GM18520 (cell line): ENCODE measurements around the gene C13orf46.

Source experiments
- ATAC-seq: cut with Tn5 transposase; IDR thresholded peaks from one replicate; pipeline ENCODE4 v1.9.1; 2021; ENCODE audit not compliant: unreplicated experiment

Gene C13orf46

GRCh38 chr13:113972451-113973217, 1.2 kb downstream of the C13orf46 start:
- ATAC-seq: no peak

- ATAC-seq: no peak
Measured at GRCh38 chr13:113971471-113972231, 2.2 kb downstream of the C13orf46 start.

GRCh38 chr13:113970810-113971470, 2.9 kb downstream of the C13orf46 start:
- no peak for ATAC-seq

DNA sequence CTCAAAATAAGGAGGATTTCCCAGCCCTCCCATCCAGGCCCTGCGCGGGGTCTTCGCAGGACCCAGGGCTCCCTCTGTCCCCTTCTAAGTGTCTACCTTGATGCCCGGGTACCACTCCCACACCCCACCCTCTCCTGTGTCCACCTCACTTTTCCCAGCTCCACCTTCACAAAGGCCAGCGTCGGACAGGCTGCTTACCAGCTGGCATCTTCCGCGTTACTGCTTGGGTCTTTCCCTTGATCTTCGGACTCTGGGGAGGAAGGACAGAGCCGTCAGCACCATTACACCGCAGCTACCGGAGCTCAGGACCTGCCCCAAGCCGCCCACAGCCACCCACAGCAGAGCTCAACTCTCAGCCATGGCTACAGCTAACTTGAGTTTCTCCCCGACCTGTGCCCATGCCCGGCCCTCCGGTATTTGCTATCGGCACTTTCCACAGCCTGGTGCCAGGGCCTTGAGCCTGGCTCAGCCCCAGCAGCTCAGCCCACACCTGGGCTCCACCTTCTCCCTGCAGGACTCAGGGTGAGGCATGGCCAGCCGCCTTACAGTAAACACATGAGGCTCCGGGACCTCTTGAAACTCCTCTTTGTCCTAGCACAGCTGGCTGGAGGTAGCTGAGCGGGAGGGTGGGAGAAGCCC, 3.8 kb downstream of the C13orf46 start:
- no peak for ATAC-seq

- no peak for ATAC-seq
Measured at GRCh38 chr13:113969311-113969972, 4.4 kb downstream of the C13orf46 start.

GRCh38 chr13:113968463-113969310, 5.2 kb downstream of the C13orf46 start:
- no peak for ATAC-seq

DNA sequence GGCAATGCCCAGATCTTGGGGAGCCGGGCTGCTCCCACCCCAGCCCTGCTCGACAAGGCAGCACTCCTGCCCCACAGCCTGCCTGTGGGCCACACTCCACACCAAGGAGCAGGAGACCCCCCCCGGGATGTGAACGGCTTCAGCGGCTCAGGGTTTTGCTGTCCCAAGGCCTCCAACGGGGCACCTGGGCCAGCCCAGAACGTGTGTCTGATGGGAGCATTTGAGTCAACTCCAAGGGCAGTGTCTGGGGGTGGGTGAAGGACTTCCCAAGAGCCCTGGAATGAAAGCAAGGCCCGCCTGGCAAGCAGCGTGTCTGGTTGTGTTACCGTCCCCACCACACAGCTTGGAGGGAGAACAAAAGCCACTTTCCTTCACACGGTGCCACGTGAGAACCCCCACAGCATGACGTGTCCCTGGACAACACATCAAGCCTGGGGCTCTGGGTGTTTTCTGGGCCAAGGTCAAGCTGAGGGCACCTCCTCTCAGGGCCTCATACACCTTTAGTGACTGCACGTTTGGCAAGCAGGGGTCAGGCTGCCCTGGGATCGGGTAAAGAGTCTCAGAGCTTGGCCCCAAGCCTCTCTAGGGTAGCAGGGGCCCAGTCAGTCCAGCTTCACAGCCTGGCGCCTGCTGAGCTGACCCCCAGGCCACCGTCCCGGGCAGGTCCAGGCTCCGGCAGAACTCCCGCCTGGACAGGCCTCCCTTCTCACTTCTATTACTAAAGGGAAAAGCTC, 6.0 kb downstream of the C13orf46 start:
- ATAC-seq: no peak

- no peak for ATAC-seq
Measured at GRCh38 chr13:113967206-113967720, 6.6 kb downstream of the C13orf46 start.

DNA sequence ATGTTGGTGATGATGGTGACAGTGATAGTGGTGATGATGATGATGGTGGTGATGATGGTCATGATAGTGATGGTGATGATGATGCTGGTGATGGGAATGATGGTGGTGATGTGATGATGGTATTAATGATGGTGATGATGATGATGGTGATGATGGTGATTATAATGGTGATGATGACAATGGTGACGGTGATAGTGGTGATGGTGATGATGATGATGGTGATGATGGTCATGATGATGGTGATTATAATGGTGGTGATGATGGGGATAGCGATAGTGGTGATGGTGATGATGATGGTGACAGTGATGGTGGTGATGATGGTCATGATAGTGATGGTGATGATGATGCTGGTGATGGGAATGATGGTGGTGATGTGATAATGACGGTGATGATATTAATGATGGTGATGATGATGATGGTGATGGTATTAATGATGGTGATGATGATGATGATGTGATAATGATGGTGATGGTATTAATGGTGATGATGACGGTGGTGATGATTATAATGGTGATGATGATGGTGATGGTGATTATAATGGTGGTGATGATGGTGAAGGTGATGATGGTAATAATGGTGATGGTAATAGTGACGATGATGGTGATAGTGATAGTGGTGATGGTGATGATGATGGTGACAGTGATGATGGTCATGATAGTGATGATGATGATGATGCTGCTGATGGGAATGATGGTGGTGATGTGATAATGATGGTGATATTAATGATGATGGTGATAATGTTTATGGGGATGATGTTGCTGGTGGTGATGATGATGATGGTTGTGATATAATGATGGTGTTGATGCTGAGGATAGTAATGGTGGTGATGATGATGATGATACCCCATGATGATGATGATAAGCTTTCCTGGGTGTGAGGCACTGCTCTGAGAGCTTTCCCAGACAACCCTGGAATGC, 7.7 kb downstream of the C13orf46 start:
- ATAC-seq: no peak

- no peak for ATAC-seq
Measured at GRCh38 chr13:113965383-113965874, 8.4 kb downstream of the C13orf46 start.

- no peak for ATAC-seq
Measured at GRCh38 chr13:113964251-113964995, 9.5 kb downstream of the C13orf46 start.

- no peak for ATAC-seq
Measured at GRCh38 chr13:113963376-113963775, 10.5 kb downstream of the C13orf46 start.

DNA sequence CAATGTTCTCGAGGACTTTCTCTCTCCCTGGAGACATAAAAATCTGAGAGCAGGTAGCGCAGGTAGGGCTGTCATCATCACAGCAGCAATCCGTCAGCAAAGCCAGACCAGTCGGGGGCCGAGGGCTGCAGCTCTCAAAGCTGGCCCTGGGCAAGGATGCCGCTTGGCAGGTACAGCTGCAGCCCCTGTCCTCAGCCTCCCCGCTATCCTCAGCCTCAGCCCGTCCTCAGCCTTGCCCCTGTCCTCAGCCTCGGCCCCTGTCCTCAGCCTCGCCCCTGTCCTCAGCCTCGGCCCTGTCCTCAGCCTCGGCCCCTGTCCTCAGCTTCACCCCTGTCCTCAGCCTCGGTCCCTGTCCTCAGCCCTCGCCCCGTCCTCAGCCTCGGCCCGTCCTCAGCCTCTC, 10.9 kb downstream of the C13orf46 start:
- no peak for ATAC-seq

GRCh38 chr13:113962386-113962785, 11.5 kb downstream of the C13orf46 start:
- ATAC-seq: no peak

- ATAC-seq: no peak
Measured at GRCh38 chr13:113960276-113960948, 13.5 kb downstream of the C13orf46 start.

DNA sequence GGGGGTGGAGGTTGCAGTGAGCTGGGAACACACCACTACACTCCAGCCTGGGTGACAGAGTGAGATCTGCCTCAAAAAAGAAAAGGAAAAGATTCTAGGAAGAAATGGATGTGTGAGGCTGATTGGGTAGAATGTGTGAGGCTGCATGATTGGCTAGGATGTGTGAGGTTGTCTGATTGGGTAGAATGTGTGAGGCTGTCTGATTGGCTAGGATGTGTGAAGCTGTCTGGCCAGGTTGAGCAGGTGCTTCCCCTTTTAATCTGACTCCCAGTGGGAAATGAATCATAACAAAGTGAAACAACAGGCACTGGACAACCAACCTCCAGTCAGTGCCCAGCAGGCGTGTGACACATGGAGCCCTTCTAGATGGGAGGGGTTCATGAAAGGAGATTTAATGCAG, 14.7 kb downstream of the C13orf46 start:
- ATAC-seq: no peak

DNA sequence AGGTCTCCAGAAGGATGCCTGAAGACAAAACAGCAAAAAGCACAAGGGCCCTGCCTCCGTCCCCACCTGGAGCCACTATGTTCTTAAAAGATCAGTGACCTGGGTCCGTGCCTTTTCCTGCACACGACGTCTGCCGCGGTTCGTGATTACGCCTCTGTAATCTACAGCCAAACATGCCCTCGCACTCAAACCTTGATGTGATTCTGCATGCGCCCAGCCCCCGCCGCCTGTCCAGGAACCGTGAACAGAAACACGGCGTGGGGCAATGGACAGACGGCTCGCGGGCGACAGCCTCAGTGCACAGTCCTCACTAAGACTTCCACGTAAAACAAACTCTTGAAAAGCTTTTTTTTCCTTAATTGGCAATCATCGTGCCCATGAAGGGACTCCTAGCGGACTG, 15.5 kb downstream of the C13orf46 start:
- no peak for ATAC-seq
